ENCODE measurements around the gene NUP133. TPM values are rescaled to one million over a fixed set of nuclear protein-coding genes. Genes with fewer than 3 reads are reported as not detected.
"Not testable (repeated sequence)": the region's sequence is repeated elsewhere in the genome, so short reads cannot be mapped to it uniquely, and the experiment has no call there.

Gene NUP133
- 40.0 and 50.0 TPM in 2 replicates for total RNA-seq

- DNase-seq = peak; percentile 100
Observed at GRCh38 chr1:229507951-229508822, at the start of gene NUP133. Gene NUP133 (minus strand): TSS chr1:229508341. CDS start chr1:229508249, 92 bp downstream.

- DNase-seq = peak; percentile 32
Observed at GRCh38 chr1:229557200-229557850, 49.2 kb upstream of the NUP133 start.

GRCh38 chr1:229554886-229555621, 46.9 kb upstream of the NUP133 start:
- no peak for DNase-seq

- no peak for DNase-seq
Observed at GRCh38 chr1:229553621-229554130, 45.5 kb upstream of the NUP133 start.

- DNase-seq = no peak
Observed at GRCh38 chr1:229552732-229553131, 44.6 kb upstream of the NUP133 start.

- no peak for DNase-seq
Observed at GRCh38 chr1:229550812-229551567, 42.8 kb upstream of the NUP133 start.

GRCh38 chr1:229547542-229547941, 39.4 kb upstream of the NUP133 start:
- DNase-seq = no peak

GRCh38 chr1:229544587-229544986, 36.4 kb upstream of the NUP133 start:
- no peak for DNase-seq

- no peak for DNase-seq
Observed at GRCh38 chr1:229539863-229540506, 31.8 kb upstream of the NUP133 start.

GRCh38 chr1:229538945-229539344, 30.8 kb upstream of the NUP133 start:
- no peak for DNase-seq

GRCh38 chr1:229537894-229538293, 29.8 kb upstream of the NUP133 start:
- no peak for DNase-seq

GRCh38 chr1:229536982-229537381, 28.8 kb upstream of the NUP133 start:
- DNase-seq = no peak

- no peak for DNase-seq
Observed at GRCh38 chr1:229535230-229535629, 27.1 kb upstream of the NUP133 start.

GRCh38 chr1:229531326-229531725, 23.2 kb upstream of the NUP133 start:
- DNase-seq = no peak

- no peak for DNase-seq
Observed at GRCh38 chr1:229529639-229530038, 21.5 kb upstream of the NUP133 start.

- DNase-seq = no peak
Observed at GRCh38 chr1:229526695-229527094, 18.6 kb upstream of the NUP133 start.

GRCh38 chr1:229523052-229523451, 14.9 kb upstream of the NUP133 start:
- DNase-seq = no peak

- DNase-seq = peak; percentile 84
Observed at GRCh38 chr1:229514578-229515275, 6.6 kb upstream of the NUP133 start.

- DNase-seq = not testable (repeated sequence)
Observed at GRCh38 chr1:229511625-229512024, 3.5 kb upstream of the NUP133 start.

GRCh38 chr1:229511201-229511600, 3.1 kb upstream of the NUP133 start:
- DNase-seq = not testable (repeated sequence)

GRCh38 chr1:229509576-229509975, 1.4 kb upstream of the NUP133 start:
- no peak for DNase-seq

All from dermis blood vessel endothelial cell (primary cell).